Trophoblast cell (in vitro differentiated cells and primary cell): ENCODE data around the gene RNF11.

ENCODE experiments used
- DNase-seq, 2 donors: peaks; one replicate each; pipeline ENCODE4 v3.0.0-alpha.2; 2016
- H2AFZ ChIP-seq: 2 replicates; pipeline ENCODE4 v1.6.1; 2013; ENCODE audit warnings: low read length, moderate library complexity, mild to moderate bottlenecking; ENCODE audit not compliant: insufficient read depth, poor library complexity
- H2AK5ac ChIP-seq: 2 replicates; pipeline ENCODE4 v1.6.1; 2013; ENCODE audit warnings: mild to moderate bottlenecking, low read length
- H2BK120ac ChIP-seq: 2 replicates; pipeline ENCODE4 v1.6.1; 2013; ENCODE audit warnings: low read length, mild to moderate bottlenecking, moderate library complexity; ENCODE audit not compliant: insufficient read depth, poor library complexity
- H2BK12ac ChIP-seq: 2 replicates; pipeline ENCODE4 v1.6.1; 2013; ENCODE audit warnings: mild to moderate bottlenecking, low read length, moderate library complexity
- H2BK5ac ChIP-seq: 2 replicates; pipeline ENCODE4 v1.6.1; 2013; ENCODE audit warnings: low read length, low read depth, moderate library complexity, mild to moderate bottlenecking; ENCODE audit not compliant: poor library complexity
- H3K14ac ChIP-seq: 2 replicates; pipeline ENCODE4 v1.6.1; 2013; ENCODE audit warnings: mild to moderate bottlenecking, low read length
- H3K18ac ChIP-seq: 2 replicates; pipeline ENCODE4 v1.6.1; 2013; ENCODE audit warnings: mild to moderate bottlenecking, low read length
- H3K23ac ChIP-seq: 2 replicates; pipeline ENCODE4 v1.6.1; 2013; ENCODE audit warnings: low read length
- H3K27ac ChIP-seq: 2 replicates; pipeline ENCODE4 v1.5.1; 2013; ENCODE audit warnings: low read depth, mild to moderate bottlenecking, inconsistent platforms, low read length, moderate library complexity
- H3K27me3 ChIP-seq: 2 replicates; pipeline ENCODE4 v1.6.1; 2013; ENCODE audit warnings: inconsistent platforms, mild to moderate bottlenecking, low read length, moderate library complexity; ENCODE audit not compliant: insufficient read depth
- H3K36me3 ChIP-seq, 2 experiments: 1 replicate in 1 of 2; 2 replicates in 1 of 2; pipeline ENCODE4 v1.6.1; 2013; ENCODE audit warnings: low read length in 2 of 2, mild to moderate bottlenecking in 2 of 2, moderate library complexity in 1 of 2; ENCODE audit not compliant: insufficient read depth in 2 of 2, control insufficient read depth in 1 of 2
- H3K4ac ChIP-seq: 2 replicates; pipeline ENCODE4 v1.6.1; 2013; ENCODE audit warnings: low read depth, mild to moderate bottlenecking, low read length, moderate library complexity
- H3K4me1 ChIP-seq, 2 experiments: 1 replicate in 1 of 2; 2 replicates in 1 of 2; pipeline ENCODE4 v1.6.1; 2013; ENCODE audit warnings: low read length in 2 of 2, mild to moderate bottlenecking in 2 of 2, moderate library complexity in 1 of 2; ENCODE audit not compliant: insufficient read depth in 2 of 2, control insufficient read depth in 1 of 2
- H3K4me2 ChIP-seq: 2 replicates; pipeline ENCODE4 v1.6.1; 2013; ENCODE audit warnings: inconsistent platforms, mild to moderate bottlenecking, low read length, moderate library complexity
- H3K4me3 ChIP-seq: 2 replicates; pipeline ENCODE4 v1.5.1; 2013; ENCODE audit warnings: mild to moderate bottlenecking, low read depth, low read length, inconsistent platforms
- H3K79me1 ChIP-seq: one replicate; pipeline ENCODE4 v1.6.1; 2013; ENCODE audit warnings: low read length
- H3K79me2 ChIP-seq: 2 replicates; pipeline ENCODE4 v1.6.1; 2013; ENCODE audit warnings: low read length, mild to moderate bottlenecking; ENCODE audit not compliant: control insufficient read depth, insufficient read depth, poor library complexity
- H3K9ac ChIP-seq: 2 replicates; pipeline ENCODE4 v1.6.1; 2013; ENCODE audit warnings: mild to moderate bottlenecking, low read length
- H3K9me3 ChIP-seq: 2 replicates; pipeline ENCODE4 v1.6.1; 2013; ENCODE audit warnings: low read depth, mild to moderate bottlenecking, control low read depth, inconsistent platforms, low read length; ENCODE audit not compliant: insufficient read depth
- H4K12ac ChIP-seq: 2 replicates; pipeline ENCODE4 v1.6.1; 2013; ENCODE audit warnings: low read depth, mild to moderate bottlenecking, low read length, moderate library complexity
- H4K8ac ChIP-seq: 2 replicates; pipeline ENCODE4 v1.6.1; 2013; ENCODE audit warnings: low read depth, mild to moderate bottlenecking, low read length, moderate library complexity
- H4K91ac ChIP-seq: one replicate; pipeline ENCODE4 v1.6.1; 2013; ENCODE audit warnings: low read depth, mild to moderate bottlenecking, low read length, moderate library complexity
- WGBS: extraction: QIAGEN DNeasy Blood & Tissue Kit; methylation state at CpG from one replicate; pipeline ENCODE4 v1.1.7; 2013; ENCODE audit warnings: missing lambda C conversion rate; ENCODE audit not compliant: insufficient read length, insufficient coverage; ENCODE audit errors: extremely low coverage; 5-methylcytosine and 5-hydroxymethylcytosine counted together

RNF11 gene

DNA sequence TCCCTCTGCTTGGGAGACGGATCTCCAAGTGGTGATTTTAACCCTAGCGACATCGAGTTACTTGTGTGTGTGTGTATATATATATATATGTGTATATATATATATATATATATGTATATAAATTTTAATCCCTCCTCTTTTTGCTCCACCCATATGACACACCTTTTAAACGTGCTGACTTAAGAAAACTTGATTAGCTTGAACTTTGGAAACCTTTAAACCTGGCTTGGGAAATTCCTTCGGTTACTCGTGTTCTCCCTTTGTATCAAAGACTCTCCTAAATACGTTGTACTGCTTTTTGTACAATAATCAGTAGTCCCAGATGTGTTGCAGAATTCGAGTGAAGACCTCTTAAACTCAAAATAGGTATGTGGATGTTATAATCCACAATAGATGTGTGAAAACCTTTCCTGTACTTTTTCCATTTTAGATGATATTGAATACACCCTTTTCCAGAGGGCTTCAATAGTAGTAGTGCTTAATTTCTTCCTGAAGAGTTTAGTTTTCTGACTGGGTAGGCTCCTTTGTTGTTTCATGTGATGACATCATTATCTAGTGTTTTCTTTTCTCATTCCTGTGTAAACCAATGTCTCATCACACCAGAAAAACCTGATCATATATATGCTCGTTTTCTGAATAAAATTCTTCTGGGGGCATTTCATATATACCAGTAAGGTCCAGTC, 1.4 kb downstream of the RNF11 start:
- WGBS, result no CpG with 5 or more reads among the region's 9 CpGs
- Histone ChIP-seq H2BK5ac (no peak overlapping the region), H3K4me3 (peak overlapping the region; percentile 96), H3K36me3 (no peaks in the 10 kb centered on the region), H3K79me2 (peaks cover 20% of the 10 kb centered on the region), H4K12ac (no peak overlapping the region), H3K27me3 (no peaks in the 10 kb centered on the region), H3K14ac (no peak overlapping the region), H3K9me3 (no peaks in the 10 kb centered on the region), H3K79me1 (peaks cover 16% of the 10 kb centered on the region), H3K23ac (no peak overlapping the region), H4K8ac (no peak overlapping the region), H3K27ac (peak overlapping the region; percentile 75), H3K4me1 (peaks cover 6 to 12% of the 10 kb centered on the region in 2 experiments), H2BK12ac (no peak overlapping the region), H2AK5ac (no peak overlapping the region), H4K91ac (no peak overlapping the region), H3K9ac (no peak overlapping the region), H3K18ac (no peak overlapping the region), H2BK120ac (no peak overlapping the region), H3K4ac (peak overlapping the region; percentile 90), H2AFZ (no peak overlapping the region), H3K4me2 (peak overlapping the region; percentile 79)
- peak in 1 of 2 donors; percentile 42 for DNase-seq

GRCh38 chr1:51238034-51238403, 1.9 kb downstream of the RNF11 start:
- Histone ChIP-seq H3K4me1 (peaks cover 6 to 12% of the 10 kb centered on the region in 2 experiments), H2BK12ac (no peak overlapping the region), H3K4me3 (no peak overlapping the region), H2AK5ac (no peak overlapping the region), H3K14ac (peak overlapping the region; percentile 32), H3K9me3 (no peaks in the 10 kb centered on the region), H4K8ac (no peak overlapping the region), H3K79me1 (peaks cover 16% of the 10 kb centered on the region), H3K9ac (peak overlapping the region; percentile 74), H3K18ac (no peak overlapping the region), H3K4me2 (peak overlapping the region; percentile 66), H4K91ac (no peak overlapping the region), H3K36me3 (no peaks in the 10 kb centered on the region), H3K27ac (no peak overlapping the region), H4K12ac (no peak overlapping the region), H2BK5ac (no peak overlapping the region), H3K79me2 (peaks cover 20% of the 10 kb centered on the region), H3K4ac (peak overlapping the region; percentile 74), H3K27me3 (no peaks in the 10 kb centered on the region), H3K23ac (peak overlapping the region; percentile 63), H2AFZ (no peak overlapping the region), H2BK120ac (no peak overlapping the region)
- no peak for DNase-seq
- WGBS, result no CpG with 5 or more reads among the region's 7 CpGs

DNA sequence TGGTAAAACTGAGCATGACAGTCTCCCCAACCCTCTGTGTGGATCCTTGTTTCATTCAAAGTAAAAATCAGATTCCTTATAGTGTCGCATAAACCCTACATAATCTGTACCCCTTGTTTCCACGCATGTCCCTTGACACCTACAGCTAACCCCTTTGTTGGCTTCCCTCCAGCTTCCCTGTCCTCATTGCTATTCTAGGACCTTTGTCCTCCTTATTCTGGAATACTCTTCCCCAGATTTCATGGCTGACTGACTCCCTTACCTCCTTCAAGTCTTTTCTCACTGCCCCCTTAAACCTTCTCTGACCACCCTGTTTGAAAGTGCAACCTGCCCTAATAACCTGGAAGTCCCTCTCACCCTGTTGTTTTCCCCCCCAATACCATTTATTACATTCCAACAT, 4.0 kb downstream of the RNF11 start:
- H3K79me1 ChIP-seq, result peaks cover 15% of the 10 kb centered on the region
- H3K4me1 ChIP-seq, result peaks cover 6 to 8% of the 10 kb centered on the region in 2 experiments
- H3K79me2 ChIP-seq, result peaks cover 20% of the 10 kb centered on the region
- no peak overlapping the region for H3K4me2 ChIP-seq
- H2AFZ ChIP-seq, result no peak overlapping the region
- no peaks in the 10 kb centered on the region for H3K27me3 ChIP-seq
- peak overlapping the region; percentile 74 for H3K4ac ChIP-seq
- H3K9ac ChIP-seq, result no peak overlapping the region
- no peak overlapping the region for H4K91ac ChIP-seq
- DNase-seq, result no peak
- H2AK5ac ChIP-seq, result no peak overlapping the region
- no peak overlapping the region for H4K8ac ChIP-seq
- H2BK120ac ChIP-seq, result no peak overlapping the region
- no peak overlapping the region for H3K23ac ChIP-seq
- no CpG with 5 or more reads among the region's 2 CpGs for WGBS
- no peak overlapping the region for H4K12ac ChIP-seq
- no peak overlapping the region for H2BK5ac ChIP-seq
- no peaks in the 10 kb centered on the region for H3K9me3 ChIP-seq
- no peak overlapping the region for H3K14ac ChIP-seq
- no peak overlapping the region for H3K4me3 ChIP-seq
- H3K18ac ChIP-seq, result no peak overlapping the region
- no peaks in the 10 kb centered on the region for H3K36me3 ChIP-seq
- no peak overlapping the region for H2BK12ac ChIP-seq
- H3K27ac ChIP-seq, result no peak overlapping the region

DNA sequence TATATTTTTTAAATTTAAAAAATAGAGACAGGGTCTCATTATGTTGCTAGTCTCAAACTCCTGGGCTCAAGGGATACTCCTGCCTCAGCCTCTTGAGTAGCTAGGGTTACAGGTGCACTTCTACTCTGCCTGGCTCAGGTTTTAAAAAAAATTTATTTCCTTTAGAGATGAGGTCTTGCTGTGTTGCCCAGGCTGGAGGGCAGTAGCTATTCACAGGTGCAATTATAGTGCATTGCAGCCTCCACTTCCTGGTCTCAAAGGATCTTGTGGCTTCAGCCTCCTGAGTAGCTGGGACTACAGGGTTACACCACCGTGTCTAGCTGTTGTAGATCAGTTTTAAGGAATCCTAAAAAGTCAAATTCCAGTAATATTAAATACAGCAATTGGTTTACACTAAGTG, 5.0 kb downstream of the RNF11 start:
- DNase-seq, result no peak
- H4K8ac ChIP-seq, result no peak overlapping the region
- peaks cover 10% of the 10 kb centered on the region for H3K79me1 ChIP-seq
- no peak overlapping the region for H2AK5ac ChIP-seq
- no peak overlapping the region for H3K14ac ChIP-seq
- no peak overlapping the region for H2BK5ac ChIP-seq
- H3K79me2 ChIP-seq, result peaks cover 19% of the 10 kb centered on the region
- no peak overlapping the region for H3K23ac ChIP-seq
- no peak overlapping the region for H3K27ac ChIP-seq
- peaks cover 4% of the 10 kb centered on the region in 2 experiments for H3K4me1 ChIP-seq
- H3K27me3 ChIP-seq, result no peaks in the 10 kb centered on the region
- H3K18ac ChIP-seq, result no peak overlapping the region
- no peak overlapping the region for H3K4me3 ChIP-seq
- H3K9ac ChIP-seq, result no peak overlapping the region
- peak overlapping the region; percentile 73 for H3K4ac ChIP-seq
- no peak overlapping the region for H3K4me2 ChIP-seq
- no peak overlapping the region for H2BK120ac ChIP-seq
- H2AFZ ChIP-seq, result no peak overlapping the region
- no peaks in the 10 kb centered on the region for H3K9me3 ChIP-seq
- H3K36me3 ChIP-seq, result peaks cover 0 to 1% of the 10 kb centered on the region in 2 experiments
- no CpG with 5 or more reads among the region's 1 CpG for whole genome bisulfite sequencing
- H4K91ac ChIP-seq, result no peak overlapping the region
- no peak overlapping the region for H4K12ac ChIP-seq
- H2BK12ac ChIP-seq, result no peak overlapping the region
